ENCODE results near the gene P2RY2. TPM values are rescaled to one million over a fixed set of nuclear protein-coding genes. Genes with fewer than 3 reads are reported as not detected.

P2RY2 gene
- total and polyA plus RNA-seq, 10 of the 15 experiments (the other 5 are each of a cell fraction or from before 2014, with no cell fraction given): 0.03 to 0.23 (median 0.17) TPM; not detected in 7

GRCh38 chr11:73265278-73265810, 47.3 kb downstream of the P2RY2 start:
- 29% methylated on average over 3 of the region's 4 CpGs for WGBS (ENCODE audit: insufficient coverage, insufficient replicate concordance, low lambda C conversion rate, missing lambda C conversion rate)
- Histone ChIP-seq H3K4me2 (ENCODE audit: control insufficient read depth, insufficient read depth) (no peak overlapping the region), H3K9me3 (replicated peaks; ENCODE audit: control insufficient read depth, insufficient read depth, low read length) (no peaks in the 10 kb centered on the region), H2AFZ (ENCODE audit: control insufficient read depth, low read depth, low read length) (no peak overlapping the region), H3K4me1 (ENCODE audit: control insufficient read depth, insufficient read depth, low read length) (peaks cover 11% of the 10 kb centered on the region), H3K36me3 (ENCODE audit: control insufficient read depth in 2 of 2, insufficient read depth in 2 of 2, low read length in 1 of 2) (no peaks in the 10 kb centered on the region), H3K27me3 (replicated peaks in 1 of 2; ENCODE audit: control insufficient read depth in 2 of 2, insufficient read depth in 2 of 2, low read length in 1 of 2) (peaks cover 0 to 2% of the 10 kb centered on the region in 2 experiments; a peak in 2 of 4 replicates), H3K9ac (ENCODE audit: control insufficient read depth, insufficient read depth, low read length) (no peak overlapping the region), H3K79me2 (ENCODE audit: control insufficient read depth, insufficient read depth, low read length) (no peaks in the 10 kb centered on the region), H3K27ac (ENCODE audit: control insufficient read depth, insufficient read depth) (no peak overlapping the region), H3K4me3 (no peak overlapping the region), H4K20me1 (ENCODE audit: control insufficient read depth, insufficient read depth) (no peaks in the 10 kb centered on the region)
- TF ChIP-seq CHD4 (IDR thresholded peaks at IDR 0.05) (no peak), SIN3A (IDR thresholded peaks at IDR 0.05; ENCODE audit: low read depth, low read length) (no peak), KLF5 (IDR thresholded peaks at IDR 0.05; ENCODE audit: partially characterized antibody) (no peak), ATF3 (IDR thresholded peaks at IDR 0.05; ENCODE audit: borderline replicate concordance, extremely low read depth, low read depth, low read length) (no peak)
- in situ Hi-C loops (cut with MboI) (no loop called here), intact Hi-C loops (cut with micrococcal nuclease; ENCODE audit: unreplicated experiment) (no loop called here)
- no peak for ATAC-seq
- FAIRE-seq: no peak
- ChIA-PET RAD21 (ENCODE audit: unreplicated experiment) (no interaction called here), CTCF (interaction anchor here (0.9 to 1.9 kb wide), 3 partner anchors 21 to 71 kb away, joined by 3 to 7 read pairs (median 4); no protein-coding TSS in a partner anchor), POLR2A (no interaction called here), SMC1A (ENCODE audit: uncharacterized antibody, unreplicated experiment) (no interaction called here)
- BruUV-seq (replicated peaks): no TSS peak
- DNase-seq (ENCODE audit: low read depth, low spot score): no peak

GRCh38 chr11:73265853-73266645, 48.0 kb downstream of the P2RY2 start:
- ChIA-PET CTCF (interaction anchor here (0.9 to 2.0 kb wide), 4 partner anchors 22 to 70 kb away, joined by 3 to 7 read pairs (median 5); no protein-coding TSS in a partner anchor), RAD21 (ENCODE audit: unreplicated experiment) (interaction anchor here (1.2 kb wide), 1 partner anchor 23 kb away, joined by 4 read pairs; no protein-coding TSS in a partner anchor), POLR2A (no interaction called here), SMC1A (ENCODE audit: uncharacterized antibody, unreplicated experiment) (interaction anchor here (1.3 kb wide), 1 partner anchor 23 kb away, joined by 3 read pairs; no protein-coding TSS in a partner anchor)
- WGBS (ENCODE audit: insufficient coverage, insufficient replicate concordance, low lambda C conversion rate, missing lambda C conversion rate): 42% methylated on average over 3 of the region's 3 CpGs
- H3K79me2 ChIP-seq (ENCODE audit: control insufficient read depth, insufficient read depth, low read length): no peaks in the 10 kb centered on the region
- TF ChIP-seq NFXL1 (IDR thresholded peaks at IDR 0.05; ENCODE audit: borderline replicate concordance) (no peak), E2F8 (IDR thresholded peaks at IDR 0.05; ENCODE audit: low read depth, partially characterized antibody) (no peak), POU2F2 (IDR thresholded peaks at IDR 0.05; ENCODE audit: borderline replicate concordance, low read depth, low read length) (no peak), ETV6 (conservative IDR thresholded peaks at IDR 0.05 in 1 of 2, IDR thresholded peaks at IDR 0.05 in 1 of 2; ENCODE audit: borderline replicate concordance in 1 of 2, low read depth in 1 of 2) (no peak)
- in situ Hi-C loops (cut with MboI): no loop called here
- no peaks in the 10 kb centered on the region for H3K36me3 ChIP-seq (ENCODE audit: control insufficient read depth in 2 of 2, insufficient read depth in 2 of 2, low read length in 1 of 2)
- no peak for DNase-seq (ENCODE audit: low read depth, low spot score)
- H3K27ac ChIP-seq (ENCODE audit: control insufficient read depth, insufficient read depth): no peak overlapping the region
- intact Hi-C loops (cut with micrococcal nuclease; ENCODE audit: unreplicated experiment): no loop called here
- peaks cover 0 to 2% of the 10 kb centered on the region in 2 experiments; a peak in 2 of 4 replicates for H3K27me3 ChIP-seq (replicated peaks in 1 of 2; ENCODE audit: control insufficient read depth in 2 of 2, insufficient read depth in 2 of 2, low read length in 1 of 2)
- peaks cover 18% of the 10 kb centered on the region for H3K4me1 ChIP-seq (ENCODE audit: control insufficient read depth, insufficient read depth, low read length)
- H4K20me1 ChIP-seq (ENCODE audit: control insufficient read depth, insufficient read depth): no peaks in the 10 kb centered on the region
- H3K9ac ChIP-seq (ENCODE audit: control insufficient read depth, insufficient read depth, low read length): no peak overlapping the region
- FAIRE-seq: no peak
- no peak for ATAC-seq
- H2AFZ ChIP-seq (ENCODE audit: control insufficient read depth, low read depth, low read length): no peak overlapping the region
- no peak overlapping the region for H3K4me3 ChIP-seq
- H3K9me3 ChIP-seq (replicated peaks; ENCODE audit: control insufficient read depth, insufficient read depth, low read length): no peaks in the 10 kb centered on the region
- BruUV-seq (replicated peaks): no TSS peak
- H3K4me2 ChIP-seq (ENCODE audit: control insufficient read depth, insufficient read depth): no peak overlapping the region

Measured in GM12878 (cell line).